GM13976 (cell line): ENCODE results near the gene DTWD2.

Source experiments
- DNase-seq: peaks from one replicate; pipeline ENCODE4 v3.0.0; 2012; ENCODE audit warnings: low spot score
- CTCF ChIP-seq: IDR thresholded peaks from 2 replicates; pipeline ENCODE4 v1.5.1; 2012; ENCODE audit warnings: borderline replicate concordance, mild to moderate bottlenecking; ENCODE audit not compliant: insufficient read depth; ENCODE audit errors: extremely low read depth, missing control alignments, control extremely low read depth
- in situ Hi-C: fragments of 300-500 bp; cut with MboI; formaldehyde crosslinking; loops from one replicate; pipeline ENCODE4 v1.12.0; 2022; ENCODE audit warnings: low sequenced_read_pairs, mixed read lengths, inconsistent platforms; ENCODE audit not compliant: unreplicated experiment

Gene DTWD2

GRCh38 chr5:118802335-118802734 lies 186.0 kb downstream of the DTWD2 start:
- in situ Hi-C loops, result no loop called here
- TF ChIP-seq CTCF, result no peak
- DNase-seq, result no peak

- in situ Hi-C loops, result no loop called here
- TF ChIP-seq CTCF, result no peak
- DNase-seq, result no peak
Observed at GRCh38 chr5:118796081-118796480, 192.3 kb downstream of the DTWD2 start.

GRCh38 chr5:118794281-118794680 lies 194.1 kb downstream of the DTWD2 start:
- DNase-seq, result no peak
- in situ Hi-C loops, result no loop called here
- TF ChIP-seq CTCF, result no peak

GRCh38 chr5:118793652-118794051 lies 194.7 kb downstream of the DTWD2 start:
- in situ Hi-C loops, result no loop called here
- no peak for TF ChIP-seq CTCF
- DNase-seq, result no peak

GRCh38 chr5:118793091-118793490 lies 195.3 kb downstream of the DTWD2 start:
- no peak for DNase-seq
- no peak for TF ChIP-seq CTCF
- in situ Hi-C loops, result no loop called here

- in situ Hi-C loops, result no loop called here
- peak; percentile 78 for TF ChIP-seq CTCF
Observed at GRCh38 chr5:118791926-118792734, 196.2 kb downstream of the DTWD2 start.

More at GRCh38 chr5:118791926-118792734, 196.2 kb downstream of the DTWD2 start:
- DNase-seq, result peak; percentile 50
